Transverse colon (tissue), 4 donors: ENCODE data around the gene PREX1. TPM values are rescaled to one million over a fixed set of nuclear protein-coding genes. Genes with fewer than 3 reads are reported as not detected.
A peak's percentile ranks its signal among the peaks of the same experiment; 100 is the strongest.

ENCODE experiments used
- DNase-seq: peaks from one replicate; pipeline ENCODE4 v3.0.0-alpha.2; 2019
- H3K27ac ChIP-seq, 4 donors: fragments of 200-600 bp; sonication (generic); 2 replicates each; pipeline ENCODE4 v1.5.1; 2016 to 2018; ENCODE audit warnings: inconsistent platforms in 4 of 4
- H3K27me3 ChIP-seq: fragments of 200-600 bp; sonication (generic); 2 replicates; pipeline ENCODE4 v1.5.1; 2017; ENCODE audit warnings: inconsistent platforms
- H3K36me3 ChIP-seq, 4 donors: fragments of 200-600 bp; sonication (generic); 2 replicates each; pipeline ENCODE4 v1.5.1; 2017 to 2019; ENCODE audit warnings: inconsistent platforms in 4 of 4
- H3K4me1 ChIP-seq, 4 donors: fragments of 200-600 bp; sonication (generic); 2 replicates each; pipeline ENCODE4 v1.5.1; 2017 to 2020; ENCODE audit warnings: inconsistent platforms in 4 of 4
- H3K4me3 ChIP-seq, 4 donors: fragments of 200-600 bp; sonication (generic); 1 replicate in 1 of 4; 2 replicates in 3 of 4; pipeline versions ENCODE4 v1.5.1 to v1.6.1; 2017 to 2019; ENCODE audit warnings: inconsistent platforms in 4 of 4
- H3K9me3 ChIP-seq, 2 donors: fragments of 200-600 bp; sonication (generic); 2 replicates each; pipeline ENCODE4 v1.5.1; 2017 to 2019; ENCODE audit warnings: inconsistent platforms in 2 of 2
- CTCF ChIP-seq, 5 experiments: fragments of 200-600 bp in 3 of 5; fragments of 450-650 bp in 2 of 5; sonication (generic) in 3 of 5; IDR thresholded peaks; 1 replicate in 2 of 5; 2 replicates in 3 of 5; pipeline ENCODE4 v1.5.1; 2016 to 2017; ENCODE audit warnings: antibody characterized with exemption in 5 of 5, inconsistent platforms in 3 of 5, mild to moderate bottlenecking in 2 of 5, moderate library complexity in 1 of 5
- EP300 ChIP-seq: sonication (generic); formaldehyde crosslinking; IDR thresholded peaks from one replicate; pipeline ENCODE4 v1.6.1; 2017; ENCODE audit warnings: antibody characterized with exemption, low read depth
- POLR2A ChIP-seq: fragments of 450-650 bp; IDR thresholded peaks from one replicate; pipeline ENCODE4 v1.6.1; 2016; ENCODE audit warnings: antibody characterized with exemption, mild to moderate bottlenecking, moderate library complexity
- POLR2AphosphoS5 ChIP-seq, 3 donors: sonication (generic); formaldehyde crosslinking; IDR thresholded peaks; one replicate each; pipeline ENCODE4 v1.6.1; 2016; ENCODE audit warnings: antibody characterized with exemption in 3 of 3
- WGBS, 2 donors: methylation state at CpG; one replicate each; pipeline ENCODE4 v1.1.5; 2018; ENCODE audit warnings: low coverage in 1 of 2; 5-methylcytosine and 5-hydroxymethylcytosine counted together
- in situ Hi-C, 4 donors: fragments of 200-750 bp; cut with MboI; loops; one replicate each; pipeline versions ENCODE4 v1.15.0 to v1.15.1; 2017; ENCODE audit warnings: low sequenced_read_pairs in 3 of 4, low pct_ligation_motif_present in 1 of 4, low pct_unique_long_range_greater_than_20kb in 1 of 4
- intact Hi-C: fragments of 100-400 bp; cut with DNase I; formaldehyde crosslinking; loops from one replicate; pipeline ENCODE4 v1.15.1; 2023; ENCODE audit warnings: low total_unique reads
- total RNA-seq, 4 donors: library from RNA; depleted of rRNA; stranded (reverse); fragments of >200 nt; gene quantifications; one replicate each; pipeline ENCODE4 v1.1.0, GENCODE V29; 2016

The PREX1 gene
- total RNA-seq, 4 donors from 2014 or later, result 10.9 to 29.9 (median 16.6) TPM

- Histone ChIP-seq H3K36me3 (no peaks in the 10 kb centered on the region), H3K27me3 (no peaks in the 10 kb centered on the region), H3K27ac (no peak overlapping the region), H3K4me1 (peaks cover 0 to 20% (median 10%) of the 10 kb centered on the region in 4 donors), H3K9me3 (no peaks in the 10 kb centered on the region), H3K4me3 (no peak overlapping the region)
- intact Hi-C loops (no loop called here), in situ Hi-C loops (no loop called here)
- no peak for TF ChIP-seq CTCF (IDR thresholded peaks at IDR 0.05)
- no peak for TF ChIP-seq POLR2AphosphoS5 (IDR thresholded peaks at IDR 0.05)
- no peak for TF ChIP-seq POLR2A
- no peak for TF ChIP-seq EP300
- 92% methylated on average over 8 of the region's 8 CpGs; no CpG with 5 or more reads in 1 of the 2 donors for WGBS, 2 donors
- DNase-seq, result no peak
Measured at GRCh38 chr20:48702455-48702913, 125.3 kb downstream of the PREX1 start.

GRCh38 chr20:48701702-48702101, 126.1 kb downstream of the PREX1 start:
- 94 to 100% methylated on average over 1 to 7 of the region's 7 CpGs for WGBS, 2 donors

GRCh38 chr20:48698507-48699267, 129.1 kb downstream of the PREX1 start:
- no peaks in the 10 kb centered on the region for H3K9me3 ChIP-seq
- H3K36me3 ChIP-seq, result no peaks in the 10 kb centered on the region
- in situ Hi-C loops, result no loop called here
- no peak overlapping the region for H3K4me3 ChIP-seq
- H3K27ac ChIP-seq, result no peak overlapping the region
- whole genome bisulfite sequencing, 2 donors, result 86 to 93% methylated on average over 5 to 13 of the region's 13 CpGs
- TF ChIP-seq POLR2AphosphoS5 (IDR thresholded peaks at IDR 0.05) (no peak), EP300 (no peak), CTCF (IDR thresholded peaks at IDR 0.05) (no peak), POLR2A (no peak)
- no peak for DNase-seq
- H3K4me1 ChIP-seq, result peaks cover 0 to 10% (median 9%) of the 10 kb centered on the region in 4 donors
- no peaks in the 10 kb centered on the region for H3K27me3 ChIP-seq
- intact Hi-C loops, result no loop called here

More at GRCh38 chr20:48701702-48702101, 126.1 kb downstream of the PREX1 start:
- H3K4me3 ChIP-seq, result no peak overlapping the region
- H3K4me1 ChIP-seq, result peaks cover 0 to 14% (median 10%) of the 10 kb centered on the region in 4 donors
- no peak for TF ChIP-seq POLR2AphosphoS5 (IDR thresholded peaks at IDR 0.05)
- no peak for TF ChIP-seq CTCF (IDR thresholded peaks at IDR 0.05)
- TF ChIP-seq EP300, result no peak
- TF ChIP-seq POLR2A, result no peak
- no peak for DNase-seq
- in situ Hi-C loops, result no loop called here
- H3K9me3 ChIP-seq, result no peaks in the 10 kb centered on the region
- H3K36me3 ChIP-seq, result no peaks in the 10 kb centered on the region
- intact Hi-C loops, result no loop called here
- H3K27me3 ChIP-seq, result no peaks in the 10 kb centered on the region
- H3K27ac ChIP-seq, result no peak overlapping the region

GRCh38 chr20:48697845-48698491, 129.8 kb downstream of the PREX1 start:
- DNase-seq, result peak; percentile 51
- Histone ChIP-seq H3K9me3 (no peaks in the 10 kb centered on the region), H3K36me3 (no peaks in the 10 kb centered on the region), H3K4me3 (no peak overlapping the region), H3K4me1 (peaks cover 0 to 10% (median 9%) of the 10 kb centered on the region in 4 donors), H3K27me3 (no peaks in the 10 kb centered on the region), H3K27ac (no peak overlapping the region)
- in situ Hi-C loops (no loop called here), intact Hi-C loops (no loop called here)
- WGBS, 2 donors, result 52 to 60% methylated on average over 1 to 8 of the region's 8 CpGs
- TF ChIP-seq CTCF (IDR thresholded peaks at IDR 0.05), result no peak
- TF ChIP-seq POLR2AphosphoS5 (IDR thresholded peaks at IDR 0.05), result no peak
- TF ChIP-seq EP300, result no peak
- TF ChIP-seq POLR2A, result no peak
